B cell (primary cell): ENCODE results near the gene KRT35. TPM values are rescaled to one million over a fixed set of nuclear protein-coding genes. Genes with fewer than 3 reads are reported as not detected.

ENCODE experiments used
- ATAC-seq: fragments of 200-7000 bp; cut with Tn5 transposase; one replicate; pipeline ENCODE4 v1.10.0; 2021; ENCODE audit warnings: low read depth, mild to moderate bottlenecking, moderate number of reproducible peaks, moderate library complexity
- CTCF ChIA-PET: fragments of 350-600 bp; sonication (Branson Sonifier 250); formaldehyde crosslinking; loops from one replicate; lab custom pipeline; 2021; ENCODE audit warnings: antibody characterized with exemption, inconsistent platforms; lab: Charles Lee
- POLR2A ChIA-PET: fragments of 350-600 bp; sonication (Branson Sonifier 250); formaldehyde crosslinking; loops from one replicate; lab custom pipeline; 2021; ENCODE audit warnings: antibody characterized with exemption; lab: Charles Lee
- DNase-seq: peaks from one replicate; pipeline ENCODE4 v3.0.0; 2013
- H2AFZ ChIP-seq: 2 replicates; pipeline ENCODE4 v1.6.1; 2012; ENCODE audit warnings: mild to moderate bottlenecking, low read depth, low read length; ENCODE audit not compliant: insufficient read depth, poor library complexity, severe bottlenecking
- H3K27ac ChIP-seq, 2 donors: 1 replicate in 1 of 2; 2 replicates in 1 of 2; pipeline ENCODE4 v1.5.1; 2012 to 2013; ENCODE audit warnings: low read length in 2 of 2, mild to moderate bottlenecking in 2 of 2, moderate library complexity in 1 of 2
- H3K27me3 ChIP-seq, 4 experiments: fragments of 200-600 bp in 1 of 4; sonication (generic) in 1 of 4; replicated peaks in 1 of 4; 1 replicate in 2 of 4; 2 replicates in 2 of 4; pipeline versions ENCODE4 v1.6.1 to v1.7.0; 2013 to 2016; ENCODE audit warnings: low read length in 3 of 4, mild to moderate bottlenecking in 2 of 4, mixed read lengths in 1 of 4, moderate library complexity in 1 of 4; ENCODE audit not compliant: insufficient read depth in 4 of 4, control insufficient read depth in 3 of 4; ENCODE audit errors: control extremely low read depth in 1 of 4
- H3K36me3 ChIP-seq, 2 experiments: replicated peaks in 1 of 2; 1 replicate in 1 of 2; 2 replicates in 1 of 2; pipeline versions ENCODE4 v1.6.1 to v1.7.1; 2013; ENCODE audit warnings: low read length in 1 of 2; ENCODE audit not compliant: insufficient read depth in 2 of 2, control insufficient read depth in 1 of 2; ENCODE audit errors: control extremely low read depth in 1 of 2, extremely low read depth in 1 of 2
- H3K4me1 ChIP-seq, 2 donors: fragments of 200-600 bp in 1 of 2; sonication (generic) in 1 of 2; 1 replicate in 1 of 2; 2 replicates in 1 of 2; pipeline versions ENCODE4 v1.5.1 to v1.6.1; 2013 to 2017; ENCODE audit warnings: low read length in 2 of 2; ENCODE audit not compliant: control insufficient read depth in 2 of 2, insufficient read depth in 2 of 2
- H3K4me2 ChIP-seq: replicated peaks from 2 replicates; pipeline ENCODE3; 2012; ENCODE audit warnings: mild to moderate bottlenecking, low read depth, low read length; ENCODE audit not compliant: poor library complexity, severe bottlenecking
- H3K4me3 ChIP-seq, 5 experiments: fragments of 200-600 bp in 1 of 5; sonication (generic) in 1 of 5; 1 replicate in 3 of 5; 2 replicates in 2 of 5; pipeline versions ENCODE4 v1.5.1 to v1.7.0; 2011 to 2016; ENCODE audit warnings: low read length in 4 of 5, mild to moderate bottlenecking in 4 of 5, low read depth in 2 of 5, control low read depth in 1 of 5, moderate library complexity in 1 of 5; ENCODE audit not compliant: insufficient read depth in 1 of 5; ENCODE audit errors: control extremely low read depth in 1 of 5, extremely low read depth in 1 of 5
- H3K79me2 ChIP-seq: fragments of 200-600 bp; sonication (generic); one replicate; pipeline ENCODE4 v1.6.0; 2016; ENCODE audit warnings: low read length; ENCODE audit not compliant: control insufficient read depth, insufficient read depth
- H3K9ac ChIP-seq: fragments of 200-600 bp; sonication (generic); 2 replicates; pipeline ENCODE4 v1.6.1; 2017; ENCODE audit warnings: mild to moderate bottlenecking, low read length, moderate library complexity
- H3K9me3 ChIP-seq, 3 donors: one replicate each; pipeline versions ENCODE4 v1.6.1 to v1.7.1; 2013; ENCODE audit warnings: low read length in 2 of 3; ENCODE audit not compliant: control insufficient read depth in 2 of 3, insufficient read depth in 1 of 3; ENCODE audit errors: control extremely low read depth in 1 of 3
- H4K20me1 ChIP-seq: 2 replicates; pipeline ENCODE4 v1.6.0; 2012; ENCODE audit warnings: mild to moderate bottlenecking, low read length; ENCODE audit not compliant: insufficient read depth, control insufficient read depth, poor library complexity, severe bottlenecking
- H3K27ac Mint-ChIP-seq: one replicate; pipeline ENCODE4 v1.8.0; 2021; ENCODE audit warnings: mixed read lengths
- H3K27me3 Mint-ChIP-seq: one replicate; pipeline ENCODE4 v1.8.0; 2021; ENCODE audit warnings: mixed read lengths
- H3K4me1 Mint-ChIP-seq: one replicate; pipeline ENCODE4 v1.8.0; 2021; ENCODE audit warnings: mixed read lengths
- H3K4me3 Mint-ChIP-seq: one replicate; pipeline ENCODE4 v1.8.0; 2021; ENCODE audit warnings: mixed read lengths
- H3K9me3 Mint-ChIP-seq: one replicate; pipeline ENCODE4 v1.8.0; 2022; ENCODE audit warnings: mixed read lengths; ENCODE audit not compliant: insufficient read depth
- CTCF ChIP-seq: fragments of 200-600 bp; IDR thresholded peaks from one replicate; pipeline ENCODE4 v1.8.0; 2022; ENCODE audit warnings: antibody characterized with exemption, mild to moderate bottlenecking
- EZH2 ChIP-seq: IDR thresholded peaks from 2 replicates; pipeline ENCODE4 v1.6.1; 2012; ENCODE audit warnings: borderline replicate concordance, low read depth, mild to moderate bottlenecking, moderate library complexity, low read length; ENCODE audit not compliant: insufficient read depth, poor library complexity, severe bottlenecking
- WGBS: methylation state at CpG from one replicate; pipeline ENCODE4 v1.1.5; 2013; ENCODE audit warnings: missing lambda C conversion rate; ENCODE audit not compliant: insufficient coverage; 5-methylcytosine and 5-hydroxymethylcytosine counted together
- intact Hi-C: fragments of 100-400 bp; cut with micrococcal nuclease; formaldehyde crosslinking; loops from one replicate; pipeline ENCODE4 v1.10.0; 2022
- polyA plus RNA-seq: library from polyadenylated mRNA; depleted of rRNA; stranded (reverse); fragments of >200 nt; gene quantifications from 2 replicates; pipeline ENCODE4 v1.2.3, GENCODE V29; 2012
- total RNA-seq, 2 donors: library from RNA; stranded (reverse); fragments of 120-200 nt in 1 of 2; gene quantifications; 1 replicate in 1 of 2; 2 replicates in 1 of 2; pipeline versions ENCODE4 v1.2.3 to v1.2.4, GENCODE V29; 2013 to 2022

The KRT35 gene
- total and polyA plus RNA-seq, 2 donors (not counting 1 experiment from before 2014, with no cell fraction given) = not detected

- H3K9me3 Mint-ChIP-seq = no peaks in the 10 kb centered on the region
- CTCF ChIA-PET = interaction anchor here (0.9 kb wide), 1 partner anchor 58 kb away, joined by 3 read pairs; no protein-coding TSS in a partner anchor
- intact Hi-C loops = no loop called here
Observed at GRCh38 chr17:41491476-41491875, 10.5 kb upstream of the KRT35 start.

More at GRCh38 chr17:41491476-41491875, 10.5 kb upstream of the KRT35 start:
- peaks cover 31% of the 10 kb centered on the region for H3K27me3 Mint-ChIP-seq
- H3K9me3 ChIP-seq = peaks cover 0 to 5% (median 0%) of the 10 kb centered on the region in 3 donors
- H2AFZ ChIP-seq = no peak overlapping the region
- no peak overlapping the region for H3K27ac Mint-ChIP-seq
- peaks cover 0 to 7% (median 0%) of the 10 kb centered on the region in 4 experiments for H3K27me3 ChIP-seq
- H4K20me1 ChIP-seq = no peaks in the 10 kb centered on the region
- POLR2A ChIA-PET = no interaction called here
- TF ChIP-seq CTCF = no peak
- TF ChIP-seq EZH2 = no peak
- no peak overlapping the region for H3K4me3 Mint-ChIP-seq
- 78% methylated on average over 1 of the region's 2 CpGs for WGBS
- ATAC-seq (no peak), DNase-seq (no peak)
- H3K79me2 ChIP-seq = no peaks in the 10 kb centered on the region
- no peak overlapping the region for H3K27ac ChIP-seq
- H3K4me3 ChIP-seq = no peak overlapping the region
- H3K4me1 Mint-ChIP-seq = no peaks in the 10 kb centered on the region
- no peaks in the 10 kb centered on the region for H3K4me1 ChIP-seq
- no peak overlapping the region for H3K9ac ChIP-seq
- H3K4me2 ChIP-seq = no peak overlapping the region
- no peaks in the 10 kb centered on the region for H3K36me3 ChIP-seq
